HEK293 (cell line): ENCODE results near the gene MRPL21.

Experiments used
- REST ChIP-seq: fragments of 450-650 bp; formaldehyde crosslinking; IDR thresholded peaks from 2 replicates; pipeline ENCODE4 v1.5.1; 2016; ENCODE audit warnings: missing biosample characterization, missing genetic modification characterization
- ZFP41 ChIP-seq: fragments of 450-650 bp; formaldehyde crosslinking; IDR thresholded peaks from 2 replicates; pipeline ENCODE4 v1.5.1; 2016; ENCODE audit warnings: missing biosample characterization, missing genetic modification characterization, borderline replicate concordance
- ZIC2 ChIP-seq: fragments of 450-650 bp; formaldehyde crosslinking; IDR thresholded peaks from 2 replicates; pipeline ENCODE4 v1.5.1; 2016; ENCODE audit warnings: missing biosample characterization, missing genetic modification characterization
- ZNF404 ChIP-seq: fragments of 450-650 bp; formaldehyde crosslinking; IDR thresholded peaks from 2 replicates; pipeline ENCODE4 v1.5.1; 2017; ENCODE audit warnings: missing biosample characterization, missing genetic modification characterization
- ZNF639 ChIP-seq: fragments of 450-650 bp; formaldehyde crosslinking; IDR thresholded peaks from 2 replicates; pipeline ENCODE4 v1.5.1; 2016; ENCODE audit warnings: missing biosample characterization, missing genetic modification characterization
- ZNF76 ChIP-seq: fragments of 450-650 bp; formaldehyde crosslinking; IDR thresholded peaks from 2 replicates; pipeline ENCODE4; 2016; ENCODE audit warnings: low read depth, missing biosample characterization, missing genetic modification characterization, borderline replicate concordance
- TF ChIP-seq, protein P1 (sequence below): fragments of 450-650 bp; formaldehyde crosslinking; IDR thresholded peaks from 2 replicates; pipeline ENCODE4 v1.5.1; 2016; ENCODE audit warnings: missing biosample characterization, missing genetic modification characterization
- TF ChIP-seq, protein P2 (sequence below): fragments of 450-650 bp; formaldehyde crosslinking; IDR thresholded peaks from 2 replicates; pipeline ENCODE4 v1.5.1; 2016; ENCODE audit warnings: missing biosample characterization, missing genetic modification characterization

- no peak for TF ChIP-seq ZNF76 (tag by site-specific recombination)
- no peak for TF ChIP-seq ZNF404 (tag by site-specific recombination)
- TF ChIP-seq, protein P1, sequence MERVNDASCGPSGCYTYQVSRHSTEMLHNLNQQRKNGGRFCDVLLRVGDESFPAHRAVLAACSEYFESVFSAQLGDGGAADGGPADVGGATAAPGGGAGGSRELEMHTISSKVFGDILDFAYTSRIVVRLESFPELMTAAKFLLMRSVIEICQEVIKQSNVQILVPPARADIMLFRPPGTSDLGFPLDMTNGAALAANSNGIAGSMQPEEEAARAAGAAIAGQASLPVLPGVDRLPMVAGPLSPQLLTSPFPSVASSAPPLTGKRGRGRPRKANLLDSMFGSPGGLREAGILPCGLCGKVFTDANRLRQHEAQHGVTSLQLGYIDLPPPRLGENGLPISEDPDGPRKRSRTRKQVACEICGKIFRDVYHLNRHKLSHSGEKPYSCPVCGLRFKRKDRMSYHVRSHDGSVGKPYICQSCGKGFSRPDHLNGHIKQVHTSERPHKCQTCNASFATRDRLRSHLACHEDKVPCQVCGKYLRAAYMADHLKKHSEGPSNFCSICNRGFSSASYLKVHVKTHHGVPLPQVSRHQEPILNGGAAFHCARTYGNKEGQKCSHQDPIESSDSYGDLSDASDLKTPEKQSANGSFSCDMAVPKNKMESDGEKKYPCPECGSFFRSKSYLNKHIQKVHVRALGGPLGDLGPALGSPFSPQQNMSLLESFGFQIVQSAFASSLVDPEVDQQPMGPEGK, result no peak
- TF ChIP-seq, protein P2, sequence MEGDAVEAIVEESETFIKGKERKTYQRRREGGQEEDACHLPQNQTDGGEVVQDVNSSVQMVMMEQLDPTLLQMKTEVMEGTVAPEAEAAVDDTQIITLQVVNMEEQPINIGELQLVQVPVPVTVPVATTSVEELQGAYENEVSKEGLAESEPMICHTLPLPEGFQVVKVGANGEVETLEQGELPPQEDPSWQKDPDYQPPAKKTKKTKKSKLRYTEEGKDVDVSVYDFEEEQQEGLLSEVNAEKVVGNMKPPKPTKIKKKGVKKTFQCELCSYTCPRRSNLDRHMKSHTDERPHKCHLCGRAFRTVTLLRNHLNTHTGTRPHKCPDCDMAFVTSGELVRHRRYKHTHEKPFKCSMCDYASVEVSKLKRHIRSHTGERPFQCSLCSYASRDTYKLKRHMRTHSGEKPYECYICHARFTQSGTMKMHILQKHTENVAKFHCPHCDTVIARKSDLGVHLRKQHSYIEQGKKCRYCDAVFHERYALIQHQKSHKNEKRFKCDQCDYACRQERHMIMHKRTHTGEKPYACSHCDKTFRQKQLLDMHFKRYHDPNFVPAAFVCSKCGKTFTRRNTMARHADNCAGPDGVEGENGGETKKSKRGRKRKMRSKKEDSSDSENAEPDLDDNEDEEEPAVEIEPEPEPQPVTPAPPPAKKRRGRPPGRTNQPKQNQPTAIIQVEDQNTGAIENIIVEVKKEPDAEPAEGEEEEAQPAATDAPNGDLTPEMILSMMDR (tag by site-specific recombination), result no peak
- no peak for TF ChIP-seq ZIC2
- no peak for TF ChIP-seq ZFP41
- no peak for TF ChIP-seq ZNF639 (tag by site-specific recombination)
- no peak for TF ChIP-seq REST (tag by site-specific recombination)
Observed at GRCh38 chr11:68859123-68859522, 44.5 kb downstream of the MRPL21 start.
